IMR-90 (cell line): ENCODE data around the gene STAP1. TPM values are rescaled to one million over a fixed set of nuclear protein-coding genes. Genes with fewer than 3 reads are reported as not detected.
A peak's percentile ranks its signal among the peaks of the same experiment; 100 is the strongest.

Experiments used
- ATAC-seq: fragments of 200-7000 bp; cut with Tn5 transposase; 2 replicates; pipeline ENCODE4 v1.9.1; 2020; ENCODE audit warnings: low read depth, mild to moderate bottlenecking, moderate library complexity
- BruUV-seq: library from RNA; stranded (reverse); fragments of 400-500 nt; replicated peaks from 2 replicates; lab custom pipeline; 2021; lab: Mats Ljungman, UMichigan
- CTCF ChIA-PET: fragments of 300-600 bp; formaldehyde crosslinking; extraction: SDS; loops from one replicate; lab custom pipeline; 2021; ENCODE audit warnings: antibody characterized with exemption; lab: Yijun Ruan, JAX
- POLR2A ChIA-PET: fragments of 300-600 bp; sonication (Branson Sonifier 250); formaldehyde crosslinking; loops from one replicate; lab custom pipeline; 2022; ENCODE audit warnings: antibody characterized with exemption; ENCODE audit not compliant: unreplicated experiment; lab: Charles Lee
- DNase-seq: peaks from one replicate; pipeline ENCODE4 v3.0.0; 2013
- H2AFZ ChIP-seq: replicated peaks from 2 replicates; pipeline ENCODE3; 2013; ENCODE audit warnings: low read length, mild to moderate bottlenecking; ENCODE audit not compliant: poor library complexity
- H2AK5ac ChIP-seq: 2 replicates; pipeline ENCODE4 v1.6.1; 2013; ENCODE audit warnings: low read depth, low read length, inconsistent platforms
- H2AK9ac ChIP-seq: replicated peaks from 2 replicates; pipeline ENCODE3; 2013; ENCODE audit warnings: mild to moderate bottlenecking, low read depth, low read length, moderate library complexity; ENCODE audit not compliant: poor library complexity
- H2BK120ac ChIP-seq: 2 replicates; pipeline ENCODE4 v1.6.1; 2013; ENCODE audit warnings: low read depth, low read length, inconsistent platforms
- H2BK15ac ChIP-seq: 3 replicates; pipeline ENCODE4 v1.6.1; 2013; ENCODE audit warnings: low read depth, low read length, inconsistent platforms
- H2BK20ac ChIP-seq: 2 replicates; pipeline ENCODE4 v1.6.1; 2013; ENCODE audit warnings: low read depth, mild to moderate bottlenecking, inconsistent platforms, low read length, moderate library complexity
- H2BK5ac ChIP-seq: 2 replicates; pipeline ENCODE4 v1.6.1; 2013; ENCODE audit warnings: mild to moderate bottlenecking, low read depth, low read length, inconsistent platforms; ENCODE audit not compliant: poor library complexity, severe bottlenecking
- H3K14ac ChIP-seq: replicated peaks from 2 replicates; pipeline ENCODE4 v1.6.1; 2013; ENCODE audit warnings: low read depth, low read length, inconsistent platforms
- H3K18ac ChIP-seq: 2 replicates; pipeline ENCODE4 v1.6.1; 2013; ENCODE audit warnings: low read depth, low read length, control low read depth
- H3K23ac ChIP-seq: 2 replicates; pipeline ENCODE4 v1.6.1; 2013; ENCODE audit warnings: low read depth, low read length, inconsistent platforms
- H3K27ac ChIP-seq: 2 replicates; pipeline ENCODE4 v1.5.1; 2013; ENCODE audit warnings: mild to moderate bottlenecking, control low read depth, low read length; ENCODE audit not compliant: insufficient read depth
- H3K27me3 ChIP-seq: 2 replicates; pipeline ENCODE4 v1.6.1; 2013; ENCODE audit warnings: low read length; ENCODE audit not compliant: control insufficient read depth, insufficient read depth
- H3K36me3 ChIP-seq: 2 replicates; pipeline ENCODE4 v1.6.1; 2013; ENCODE audit warnings: low read length, mixed read lengths; ENCODE audit not compliant: control insufficient read depth, insufficient read depth
- H3K4ac ChIP-seq: 2 replicates; pipeline ENCODE4 v1.6.1; 2013; ENCODE audit warnings: low read depth, low read length, inconsistent platforms
- H3K4me1 ChIP-seq: 2 replicates; pipeline ENCODE4 v1.6.1; 2013; ENCODE audit warnings: low read length, mixed read lengths; ENCODE audit not compliant: control insufficient read depth, insufficient read depth
- H3K4me2 ChIP-seq: 2 replicates; pipeline ENCODE4 v1.6.1; 2013; ENCODE audit warnings: low read depth, mild to moderate bottlenecking, control low read depth, low read length, moderate library complexity
- H3K4me3 ChIP-seq: 2 replicates; pipeline ENCODE4 v1.5.1; 2013; ENCODE audit warnings: low read depth, mild to moderate bottlenecking, control low read depth, low read length, moderate library complexity; ENCODE audit not compliant: insufficient read depth
- H3K56ac ChIP-seq: 2 replicates; pipeline ENCODE4 v1.6.1; 2013; ENCODE audit warnings: low read length, inconsistent platforms; ENCODE audit not compliant: insufficient read depth; ENCODE audit errors: extremely low read depth
- H3K79me1 ChIP-seq, 2 experiments: 2 replicates each; pipeline ENCODE4 v1.6.1; 2013; ENCODE audit warnings: low read length in 2 of 2, inconsistent platforms in 1 of 2, low read depth in 1 of 2
- H3K9ac ChIP-seq: 2 replicates; pipeline ENCODE4 v1.6.1; 2013; ENCODE audit warnings: low read depth, low read length, control low read depth
- H3K9me1 ChIP-seq: 2 replicates; pipeline ENCODE4 v1.6.1; 2013; ENCODE audit warnings: low read length, inconsistent platforms; ENCODE audit not compliant: insufficient read depth
- H3K9me3 ChIP-seq: 2 replicates; pipeline ENCODE4 v1.6.1; 2013; ENCODE audit warnings: low read length; ENCODE audit not compliant: control insufficient read depth, insufficient read depth
- H4K20me1 ChIP-seq: 2 replicates; pipeline ENCODE4 v1.6.1; 2013; ENCODE audit warnings: low read length, inconsistent platforms; ENCODE audit not compliant: insufficient read depth
- H4K5ac ChIP-seq: 2 replicates; pipeline ENCODE4 v1.6.1; 2013; ENCODE audit warnings: mild to moderate bottlenecking, low read depth, low read length, control low read depth
- H4K8ac ChIP-seq, 2 experiments: 2 replicates each; pipeline ENCODE4 v1.6.1; 2013; ENCODE audit warnings: low read depth in 2 of 2, low read length in 2 of 2, control low read depth in 1 of 2, inconsistent platforms in 1 of 2
- H4K91ac ChIP-seq: 2 replicates; pipeline ENCODE4 v1.6.1; 2013; ENCODE audit warnings: low read depth, low read length, inconsistent platforms; ENCODE audit not compliant: insufficient read depth
- BHLHE40 ChIP-seq: fragments of 150-350 bp; IDR thresholded peaks from 2 replicates; pipeline ENCODE4 v1.6.1; 2016; ENCODE audit warnings: mild to moderate bottlenecking, low read depth, low read length
- CEBPB ChIP-seq: IDR thresholded peaks from 2 replicates; pipeline ENCODE4 v1.6.1; 2012; ENCODE audit warnings: low read depth, low read length, improper control_type of control experiment
- CHD1 ChIP-seq: IDR thresholded peaks from 2 replicates; pipeline ENCODE4 v1.6.1; 2012; ENCODE audit warnings: low read depth, low read length, improper control_type of control experiment
- CTCF ChIP-seq: conservative IDR thresholded peaks from 2 replicates; pipeline ENCODE4 v1.5.1; 2012; ENCODE audit warnings: mild to moderate bottlenecking, low read depth, low read length, improper control_type of control experiment
- ELK1 ChIP-seq: fragments of 150-350 bp; IDR thresholded peaks from 2 replicates; pipeline ENCODE4 v1.6.1; 2016; ENCODE audit warnings: low read depth, mild to moderate bottlenecking, low read length, moderate library complexity, borderline replicate concordance
- FOS ChIP-seq: fragments of 150-350 bp; IDR thresholded peaks from 2 replicates; pipeline ENCODE4 v1.6.1; 2016; ENCODE audit warnings: low read depth, low read length
- MAFK ChIP-seq: IDR thresholded peaks from 2 replicates; pipeline ENCODE4 v1.6.1; 2012; ENCODE audit warnings: low read depth, low read length, improper control_type of control experiment
- MAZ ChIP-seq: IDR thresholded peaks from 2 replicates; pipeline ENCODE4 v1.6.1; 2012; ENCODE audit warnings: low read depth, mild to moderate bottlenecking, low read length, improper control_type of control experiment, moderate library complexity, borderline replicate concordance
- MXI1 ChIP-seq: IDR thresholded peaks from 2 replicates; pipeline ENCODE4 v1.6.1; 2012; ENCODE audit warnings: low read depth, mild to moderate bottlenecking, low read length, moderate library complexity, borderline replicate concordance
- NFE2L2 ChIP-seq: fragments of 150-350 bp; IDR thresholded peaks from 2 replicates; pipeline ENCODE4 v1.6.1; 2016; ENCODE audit warnings: low read depth, mild to moderate bottlenecking, low read length
- POLR2A ChIP-seq: IDR thresholded peaks from 2 replicates; pipeline ENCODE4 v1.6.1; 2012; ENCODE audit warnings: mild to moderate bottlenecking, low read depth, low read length
- RAD21 ChIP-seq: IDR thresholded peaks from 2 replicates; pipeline ENCODE4 v1.6.1; 2012; ENCODE audit warnings: low read length, improper control_type of control experiment
- RCOR1 ChIP-seq: IDR thresholded peaks from 2 replicates; pipeline ENCODE4 v1.6.1; 2012; ENCODE audit warnings: mild to moderate bottlenecking, low read length, improper control_type of control experiment; ENCODE audit not compliant: insufficient replicate concordance
- RFX5 ChIP-seq: IDR thresholded peaks from 2 replicates; pipeline ENCODE4 v1.8.0; 2012; ENCODE audit warnings: low read depth, mild to moderate bottlenecking, low read length, moderate library complexity
- SMC3 ChIP-seq: fragments of 150-350 bp; IDR thresholded peaks from 2 replicates; pipeline ENCODE4 v1.6.1; 2016; ENCODE audit warnings: low read depth, mild to moderate bottlenecking, antibody characterized with exemption, low read length, moderate library complexity
- USF2 ChIP-seq: fragments of 150-350 bp; IDR thresholded peaks from 2 replicates; pipeline ENCODE4 v1.6.1; 2017; ENCODE audit warnings: mild to moderate bottlenecking, antibody characterized with exemption, low read length, low read depth
- WGBS, 2 experiments: methylation state at CpG; one replicate each; pipeline versions ENCODE4 v1.1.5 to v1.1.7; 2013; ENCODE audit warnings: missing lambda C conversion rate in 2 of 2; ENCODE audit not compliant: insufficient read length in 1 of 2; ENCODE audit errors: extremely low coverage in 2 of 2; 5-methylcytosine and 5-hydroxymethylcytosine counted together
- dilution Hi-C: fragments of 300-500 bp; cut with HindIII; formaldehyde crosslinking; loops from one replicate; pipeline ENCODE4 v1.14.3; 2018; ENCODE audit warnings: low sequenced_read_pairs; ENCODE audit not compliant: unreplicated experiment
- in situ Hi-C: fragments of 300-500 bp; cut with MboI; formaldehyde crosslinking; loops from 3 replicates; pipeline ENCODE4 v1.14.3; 2019; ENCODE audit warnings: low sequenced_read_pairs, inconsistent platforms, mixed read lengths
- intact Hi-C: fragments of 100-400 bp; cut with micrococcal nuclease; formaldehyde crosslinking; loops from 2 replicates; pipeline ENCODE4 v1.10.0; 2022
- polyA plus RNA-seq, 3 experiments: library from polyadenylated mRNA; depleted of rRNA; stranded (reverse); fragments of >200 nt; gene quantifications; 2 replicates each; pipeline ENCODE4 v1.2.3, GENCODE V29; 2012; ENCODE audit warnings: low replicate concordance in 1 of 3
- total RNA-seq: library from RNA; depleted of rRNA; stranded (reverse); fragments of >200 nt; gene quantifications from 2 replicates; pipeline ENCODE4 v1.2.3, GENCODE V29; 2012

Gene STAP1
- total and polyA plus RNA-seq, 2 of the 4 experiments (the other 2 are of a cell fraction), result not detected

- in situ Hi-C loops, result no loop called here
- H3K27ac ChIP-seq, result no peak overlapping the region
- no peaks in the 10 kb centered on the region for H3K9me1 ChIP-seq
- H3K4me3 ChIP-seq, result no peak overlapping the region
- peaks cover 0 to 10% of the 10 kb centered on the region in 2 experiments; a peak in 2 of 4 replicates for H3K79me1 ChIP-seq
- no peak overlapping the region for H2BK15ac ChIP-seq
- no peak overlapping the region for H2BK20ac ChIP-seq
- DNase-seq (no peak), ATAC-seq (no peak)
- H3K4ac ChIP-seq, result no peak overlapping the region
- H3K56ac ChIP-seq, result no peak overlapping the region
- CTCF ChIA-PET, result no interaction called here
- 0 out of 2 replicates have a peak overlapping the region, but pooled peaks have one; percentile 21 for H4K5ac ChIP-seq
- POLR2A ChIA-PET, result no interaction called here
- H3K4me1 ChIP-seq, result no peaks in the 10 kb centered on the region
- H2AK9ac ChIP-seq, result no peak overlapping the region
- H4K91ac ChIP-seq, result no peak overlapping the region
- no peak overlapping the region for H2AFZ ChIP-seq
- no peak overlapping the region for H2AK5ac ChIP-seq
- H3K9me3 ChIP-seq, result no peaks in the 10 kb centered on the region
- H3K14ac ChIP-seq, result no peak overlapping the region
- no peak overlapping the region for H2BK120ac ChIP-seq
- no peak overlapping the region for H3K4me2 ChIP-seq
- intact Hi-C loops, result no loop called here
- WGBS, 2 experiments, result no CpG with 5 or more reads among the region's 4 CpGs
- H4K8ac ChIP-seq, result no peak overlapping the region
- H3K27me3 ChIP-seq, result no peaks in the 10 kb centered on the region
- no peak overlapping the region for H2BK5ac ChIP-seq
- no peak overlapping the region for H3K9ac ChIP-seq
- H3K18ac ChIP-seq, result no peak overlapping the region
- dilution Hi-C loops, result no loop called here
- H4K20me1 ChIP-seq, result no peaks in the 10 kb centered on the region
- H3K23ac ChIP-seq, result no peak overlapping the region
- H3K36me3 ChIP-seq, result no peaks in the 10 kb centered on the region
- TF ChIP-seq SMC3, result no peak
- TF ChIP-seq BHLHE40, result no peak
- no peak for TF ChIP-seq RAD21
- no peak for TF ChIP-seq CHD1
- no peak for TF ChIP-seq RFX5
- TF ChIP-seq MAZ, result no peak
- TF ChIP-seq POLR2A, result no peak
- TF ChIP-seq MXI1, result no peak
- TF ChIP-seq ELK1, result no peak
- TF ChIP-seq USF2, result no peak
- no peak for TF ChIP-seq NFE2L2
- TF ChIP-seq CEBPB, result no peak
- TF ChIP-seq MAFK, result no peak
- TF ChIP-seq FOS, result no peak
- no peak for TF ChIP-seq CTCF
- no peak for TF ChIP-seq RCOR1
- BruUV-seq, result no TSS peak
Measured at GRCh38 chr4:67546971-67547370, 11.6 kb upstream of the STAP1 start.
